HEK293 (cell line): Measurements from ENCODE around the gene TDRD3.

Experiments
- CTCF ChIA-PET: fragments of 350-600 bp; formaldehyde crosslinking; extraction: SDS; loops from one replicate; lab custom pipeline; 2021; ENCODE audit warnings: antibody characterized with exemption; lab: Yijun Ruan, JAX
- POLR2A ChIA-PET: fragments of 300-600 bp; formaldehyde crosslinking; extraction: SDS; loops from one replicate; lab custom pipeline; 2020; ENCODE audit warnings: antibody characterized with exemption, inconsistent platforms; lab: Yijun Ruan, JAX
- H3K27ac ChIP-seq: fragments of 200-500 bp; sonication (Bioruptor generic); 2 replicates; pipeline ENCODE4 v1.5.1; 2014; ENCODE audit warnings: low read depth, low read length, control low read depth, inconsistent platforms; ENCODE audit errors: extremely low read depth
- H3K36me3 ChIP-seq, 2 experiments: fragments of 200-500 bp in 1 of 2; sonication (Bioruptor generic) in 1 of 2; 1 replicate in 1 of 2; 2 replicates in 1 of 2; pipeline ENCODE4 v1.5.1; 2014 to 2017; ENCODE audit warnings: inconsistent platforms in 2 of 2, low read length in 2 of 2; ENCODE audit not compliant: control insufficient read depth in 2 of 2, insufficient read depth in 1 of 2
- H3K4me1 ChIP-seq: fragments of 200-500 bp; sonication (Bioruptor generic); 2 replicates; pipeline ENCODE4 v1.5.1; 2014; ENCODE audit warnings: mild to moderate bottlenecking, low read length, inconsistent platforms; ENCODE audit not compliant: control insufficient read depth, insufficient read depth
- H3K4me3 ChIP-seq: 2 replicates; pipeline ENCODE4 v1.5.1; 2011; ENCODE audit warnings: low read depth, mild to moderate bottlenecking, control low read depth, low read length, moderate library complexity
- H3K9me3 ChIP-seq: fragments of 200-500 bp; sonication (Bioruptor generic); 2 replicates; pipeline ENCODE4 v1.5.1; 2014; ENCODE audit warnings: low read depth, low read length, inconsistent platforms; ENCODE audit not compliant: control insufficient read depth, insufficient read depth
- IKZF3 ChIP-seq: fragments of 450-650 bp; IDR thresholded peaks from 2 replicates; pipeline ENCODE4 v1.5.0; 2018; ENCODE audit warnings: missing biosample characterization, mild to moderate bottlenecking, missing genetic modification characterization, moderate library complexity
- KLF8 ChIP-seq: fragments of 450-650 bp; formaldehyde crosslinking; IDR thresholded peaks from 2 replicates; pipeline ENCODE4 v1.5.1; 2016; ENCODE audit warnings: missing biosample characterization, missing genetic modification characterization
- SP2 ChIP-seq: fragments of 450-650 bp; formaldehyde crosslinking; IDR thresholded peaks from 2 replicates; pipeline ENCODE4 v1.5.1; 2016; ENCODE audit warnings: missing biosample characterization, missing genetic modification characterization
- ZNF112 ChIP-seq: fragments of 450-650 bp; formaldehyde crosslinking; IDR thresholded peaks from 2 replicates; pipeline ENCODE4 v1.5.0; 2017; ENCODE audit warnings: missing biosample characterization, missing genetic modification characterization
- ZNF114 ChIP-seq: fragments of 450-650 bp; formaldehyde crosslinking; IDR thresholded peaks from 2 replicates; pipeline ENCODE4 v1.5.0; 2017; ENCODE audit warnings: missing biosample characterization, missing genetic modification characterization
- ZNF155 ChIP-seq: fragments of 450-650 bp; formaldehyde crosslinking; IDR thresholded peaks from 2 replicates; pipeline ENCODE4 v1.5.1; 2016; ENCODE audit warnings: missing biosample characterization, missing genetic modification characterization
- ZNF169 ChIP-seq: fragments of 450-650 bp; formaldehyde crosslinking; IDR thresholded peaks from 2 replicates; pipeline ENCODE4 v1.5.1; 2016; ENCODE audit warnings: missing biosample characterization, missing genetic modification characterization
- ZNF214 ChIP-seq: fragments of 450-650 bp; formaldehyde crosslinking; IDR thresholded peaks from 2 replicates; pipeline ENCODE4 v1.5.1; 2017; ENCODE audit warnings: missing biosample characterization, mild to moderate bottlenecking, missing genetic modification characterization, borderline replicate concordance
- ZNF335 ChIP-seq: fragments of 450-650 bp; formaldehyde crosslinking; conservative IDR thresholded peaks from 2 replicates; pipeline ENCODE4 v1.5.1; 2016; ENCODE audit warnings: missing biosample characterization, missing genetic modification characterization
- ZNF354C ChIP-seq: fragments of 450-650 bp; formaldehyde crosslinking; IDR thresholded peaks from 2 replicates; pipeline ENCODE4 v1.5.1; 2016; ENCODE audit warnings: missing biosample characterization, missing genetic modification characterization, low read depth, borderline replicate concordance
- ZNF48 ChIP-seq: fragments of 450-650 bp; formaldehyde crosslinking; IDR thresholded peaks from 2 replicates; pipeline ENCODE4 v1.5.1; 2016; ENCODE audit warnings: missing biosample characterization, missing genetic modification characterization
- ZNF600 ChIP-seq: fragments of 450-650 bp; formaldehyde crosslinking; IDR thresholded peaks from 2 replicates; pipeline ENCODE4 v1.5.1; 2016; ENCODE audit warnings: missing biosample characterization, missing genetic modification characterization
- ZNF658 ChIP-seq: fragments of 450-650 bp; formaldehyde crosslinking; IDR thresholded peaks from 2 replicates; pipeline ENCODE4; 2016; ENCODE audit warnings: missing biosample characterization, missing genetic modification characterization
- ZNF707 ChIP-seq: fragments of 450-650 bp; formaldehyde crosslinking; IDR thresholded peaks from 2 replicates; pipeline ENCODE4 v1.5.1; 2016; ENCODE audit warnings: missing biosample characterization, missing genetic modification characterization
- ZSCAN16 ChIP-seq: fragments of 450-650 bp; formaldehyde crosslinking; IDR thresholded peaks from 2 replicates; pipeline ENCODE4 v1.5.1; 2016; ENCODE audit warnings: missing biosample characterization, missing genetic modification characterization
- TF ChIP-seq, protein P1 (sequence below): fragments of 450-650 bp; formaldehyde crosslinking; conservative IDR thresholded peaks from 2 replicates; pipeline ENCODE4 v1.5.1; 2016; ENCODE audit warnings: low read depth, missing biosample characterization, missing genetic modification characterization
- TF ChIP-seq, protein P2 (sequence below): fragments of 450-650 bp; formaldehyde crosslinking; IDR thresholded peaks from 2 replicates; pipeline ENCODE4 v1.5.1; 2016; ENCODE audit warnings: missing biosample characterization, missing genetic modification characterization
- TF ChIP-seq, protein P3 (sequence below): fragments of 450-650 bp; formaldehyde crosslinking; IDR thresholded peaks from 2 replicates; pipeline ENCODE4 v1.5.1; 2016; ENCODE audit warnings: missing biosample characterization, missing genetic modification characterization

The TDRD3 gene

DNA sequence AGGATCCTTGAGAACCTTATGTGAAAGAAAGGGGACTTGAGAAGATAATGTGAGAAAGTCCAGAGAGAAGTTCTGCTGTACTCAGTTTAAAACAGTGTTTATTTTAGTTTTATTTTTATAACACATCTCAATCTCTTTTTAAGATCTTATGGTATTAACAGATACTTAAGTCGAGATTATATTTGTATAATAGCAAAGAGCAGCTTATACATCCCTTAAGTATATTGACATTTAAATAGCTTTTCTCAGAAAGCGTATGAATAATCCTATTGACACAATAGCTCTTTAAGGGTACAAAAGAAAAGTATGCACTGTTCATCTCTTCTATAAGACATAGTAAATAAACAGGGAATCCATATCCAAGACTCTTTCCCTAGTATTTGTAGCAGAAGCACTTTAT, 42.2 kb downstream of the TDRD3 start (continued):
- no peak for TF ChIP-seq ZNF169 (tag by site-specific recombination)
- TF ChIP-seq, protein P1, sequence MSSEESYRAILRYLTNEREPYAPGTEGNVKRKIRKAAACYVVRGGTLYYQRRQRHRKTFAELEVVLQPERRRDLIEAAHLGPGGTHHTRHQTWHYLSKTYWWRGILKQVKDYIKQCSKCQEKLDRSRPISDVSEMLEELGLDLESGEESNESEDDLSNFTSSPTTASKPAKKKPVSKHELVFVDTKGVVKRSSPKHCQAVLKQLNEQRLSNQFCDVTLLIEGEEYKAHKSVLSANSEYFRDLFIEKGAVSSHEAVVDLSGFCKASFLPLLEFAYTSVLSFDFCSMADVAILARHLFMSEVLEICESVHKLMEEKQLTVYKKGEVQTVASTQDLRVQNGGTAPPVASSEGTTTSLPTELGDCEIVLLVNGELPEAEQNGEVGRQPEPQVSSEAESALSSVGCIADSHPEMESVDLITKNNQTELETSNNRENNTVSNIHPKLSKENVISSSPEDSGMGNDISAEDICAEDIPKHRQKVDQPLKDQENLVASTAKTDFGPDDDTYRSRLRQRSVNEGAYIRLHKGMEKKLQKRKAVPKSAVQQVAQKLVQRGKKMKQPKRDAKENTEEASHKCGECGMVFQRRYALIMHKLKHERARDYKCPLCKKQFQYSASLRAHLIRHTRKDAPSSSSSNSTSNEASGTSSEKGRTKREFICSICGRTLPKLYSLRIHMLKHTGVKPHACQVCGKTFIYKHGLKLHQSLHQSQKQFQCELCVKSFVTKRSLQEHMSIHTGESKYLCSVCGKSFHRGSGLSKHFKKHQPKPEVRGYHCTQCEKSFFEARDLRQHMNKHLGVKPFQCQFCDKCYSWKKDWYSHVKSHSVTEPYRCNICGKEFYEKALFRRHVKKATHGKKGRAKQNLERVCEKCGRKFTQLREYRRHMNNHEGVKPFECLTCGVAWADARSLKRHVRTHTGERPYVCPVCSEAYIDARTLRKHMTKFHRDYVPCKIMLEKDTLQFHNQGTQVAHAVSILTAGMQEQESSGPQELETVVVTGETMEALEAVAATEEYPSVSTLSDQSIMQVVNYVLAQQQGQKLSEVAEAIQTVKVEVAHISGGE, result no peak
- TF ChIP-seq ZSCAN16, result no peak
- TF ChIP-seq ZNF214 (tag by site-specific recombination), result no peak
- no peak for TF ChIP-seq ZNF658 (tag by site-specific recombination)
- no peak for TF ChIP-seq ZNF114 (tag by site-specific recombination)
- no peak for TF ChIP-seq KLF8
- TF ChIP-seq IKZF3, result no peak
- TF ChIP-seq, all 188 proteins: peak for 0

DNA sequence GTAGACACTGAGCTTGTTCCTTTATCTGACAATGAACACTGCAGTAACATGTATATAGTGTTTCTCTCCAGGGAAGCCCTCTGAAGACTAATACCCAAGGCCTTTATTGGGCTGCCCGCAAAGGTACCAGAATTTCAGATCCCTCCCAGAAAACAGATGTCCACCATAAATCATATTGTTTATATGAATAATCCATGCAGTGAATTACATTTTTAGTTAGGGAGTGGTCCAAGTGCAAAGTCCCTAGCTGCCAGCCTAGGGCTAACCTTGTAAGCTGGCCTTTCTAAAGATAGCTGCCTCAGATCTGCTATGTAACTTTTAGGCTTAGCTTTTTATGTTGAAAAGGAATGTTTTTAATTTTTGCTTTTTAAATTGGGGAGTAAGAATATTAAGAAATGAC, 44.7 kb downstream of the TDRD3 start:
- ChIA-PET CTCF (interaction anchor here (0.8 kb wide), 1 partner anchor 410 kb away, joined by 3 read pairs; no protein-coding TSS in a partner anchor), POLR2A (no interaction called here)
- H3K4me3 ChIP-seq, result no peak overlapping the region
- H3K9me3 ChIP-seq, result no peaks in the 10 kb centered on the region
- H3K27ac ChIP-seq, result no peak overlapping the region
- no peaks in the 10 kb centered on the region for H3K36me3 ChIP-seq
- TF ChIP-seq SP2 (tag by site-specific recombination), result no peak
- no peak for TF ChIP-seq ZNF155
- TF ChIP-seq, protein P2, sequence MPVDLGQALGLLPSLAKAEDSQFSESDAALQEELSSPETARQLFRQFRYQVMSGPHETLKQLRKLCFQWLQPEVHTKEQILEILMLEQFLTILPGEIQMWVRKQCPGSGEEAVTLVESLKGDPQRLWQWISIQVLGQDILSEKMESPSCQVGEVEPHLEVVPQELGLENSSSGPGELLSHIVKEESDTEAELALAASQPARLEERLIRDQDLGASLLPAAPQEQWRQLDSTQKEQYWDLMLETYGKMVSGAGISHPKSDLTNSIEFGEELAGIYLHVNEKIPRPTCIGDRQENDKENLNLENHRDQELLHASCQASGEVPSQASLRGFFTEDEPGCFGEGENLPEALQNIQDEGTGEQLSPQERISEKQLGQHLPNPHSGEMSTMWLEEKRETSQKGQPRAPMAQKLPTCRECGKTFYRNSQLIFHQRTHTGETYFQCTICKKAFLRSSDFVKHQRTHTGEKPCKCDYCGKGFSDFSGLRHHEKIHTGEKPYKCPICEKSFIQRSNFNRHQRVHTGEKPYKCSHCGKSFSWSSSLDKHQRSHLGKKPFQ (tag by site-specific recombination), result no peak
- no peak for TF ChIP-seq ZNF114 (tag by site-specific recombination)
- no peak for TF ChIP-seq ZNF354C (tag by site-specific recombination)
- TF ChIP-seq ZNF112 (tag by site-specific recombination), result no peak
- no peak for TF ChIP-seq ZNF707 (tag by site-specific recombination)
- TF ChIP-seq ZNF48 (tag by site-specific recombination), result no peak
- TF ChIP-seq ZNF600 (tag by site-specific recombination), result no peak
- TF ChIP-seq, protein P3, sequence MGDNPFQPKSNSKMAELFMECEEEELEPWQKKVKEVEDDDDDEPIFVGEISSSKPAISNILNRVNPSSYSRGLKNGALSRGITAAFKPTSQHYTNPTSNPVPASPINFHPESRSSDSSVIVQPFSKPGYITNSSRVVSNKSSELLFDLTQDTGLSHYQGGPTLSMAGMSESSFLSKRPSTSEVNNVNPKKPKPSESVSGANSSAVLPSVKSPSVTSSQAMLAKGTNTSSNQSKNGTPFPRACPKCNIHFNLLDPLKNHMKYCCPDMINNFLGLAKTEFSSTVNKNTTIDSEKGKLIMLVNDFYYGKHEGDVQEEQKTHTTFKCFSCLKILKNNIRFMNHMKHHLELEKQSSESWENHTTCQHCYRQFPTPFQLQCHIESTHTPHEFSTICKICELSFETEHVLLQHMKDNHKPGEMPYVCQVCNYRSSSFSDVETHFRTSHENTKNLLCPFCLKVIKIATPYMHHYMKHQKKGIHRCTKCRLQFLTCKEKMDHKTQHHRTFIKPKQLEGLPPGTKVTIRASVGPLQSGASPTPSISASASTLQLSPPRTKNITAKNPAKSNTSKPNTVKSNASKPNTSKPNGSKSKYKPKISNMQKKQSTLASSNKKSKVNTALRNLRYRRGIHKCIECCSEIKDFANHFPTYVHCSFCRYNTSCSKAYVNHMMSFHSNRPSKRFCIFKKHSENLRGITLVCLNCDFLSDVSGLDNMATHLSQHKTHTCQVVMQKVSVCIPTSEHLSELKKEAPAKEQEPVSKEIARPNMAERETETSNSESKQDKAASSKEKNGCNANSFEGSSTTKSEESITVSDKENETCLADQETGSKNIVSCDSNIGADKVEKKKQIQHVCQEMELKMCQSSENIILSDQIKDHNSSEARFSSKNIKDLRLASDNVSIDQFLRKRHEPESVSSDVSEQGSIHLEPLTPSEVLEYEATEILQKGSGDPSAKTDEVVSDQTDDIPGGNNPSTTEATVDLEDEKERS (tag by site-specific recombination), result no peak
- TF ChIP-seq ZNF335 (tag by site-specific recombination), result no peak
- H3K4me1 ChIP-seq, result no peaks in the 10 kb centered on the region
